ENCODE data around the gene INSM2.

Gene INSM2

GRCh38 chr14:35549551-35549950 is 15.6 kb downstream of the INSM2 start:
- DNase-seq = no peak

- DNase-seq = no peak
These were observed 17.1 kb downstream of the INSM2 start for GRCh38 chr14:35551081-35551480.

GRCh38 chr14:35553808-35554207 is 19.8 kb downstream of the INSM2 start:
- no peak for DNase-seq

- DNase-seq = peak; percentile 37
These were observed 22.6 kb downstream of the INSM2 start for GRCh38 chr14:35556548-35556947.

- DNase-seq = no peak
These were observed 23.3 kb downstream of the INSM2 start for GRCh38 chr14:35557221-35557747.

GRCh38 chr14:35558680-35559079 is 24.7 kb downstream of the INSM2 start:
- no peak for DNase-seq

- no peak for DNase-seq
These were observed 32.0 kb downstream of the INSM2 start for GRCh38 chr14:35565871-35566464.

- DNase-seq = no peak
These were observed 37.6 kb downstream of the INSM2 start for GRCh38 chr14:35571598-35571997.

GRCh38 chr14:35573911-35574310 is 39.9 kb downstream of the INSM2 start:
- no peak for DNase-seq

GRCh38 chr14:35576260-35576659 is 42.3 kb downstream of the INSM2 start:
- no peak for DNase-seq

- DNase-seq = no peak
These were observed 42.9 kb downstream of the INSM2 start for GRCh38 chr14:35576856-35577255.

- no peak for DNase-seq
These were observed 44.2 kb downstream of the INSM2 start for GRCh38 chr14:35578135-35578534.

- no peak for DNase-seq
These were observed 44.7 kb downstream of the INSM2 start for GRCh38 chr14:35578639-35579038.
